SKM-1 treated with dmso at 0.1 percent for 144 hours (cell line): ENCODE results near the gene RFX3.

Experiments used
- DNase-seq: peaks from one replicate; lab custom pipeline; 2025; ENCODE audit not compliant: unreplicated experiment; lab: John Stamatoyannopoulos, UW

Gene RFX3

GRCh38 chr9:3436629-3437420 lies 89.0 kb downstream of the RFX3 start:
- no peak for DNase-seq

- no peak for DNase-seq
Observed at GRCh38 chr9:3435732-3436131, 90.1 kb downstream of the RFX3 start.

GRCh38 chr9:3434594-3434993 lies 91.2 kb downstream of the RFX3 start:
- DNase-seq, result peak; percentile 69

GRCh38 chr9:3433754-3434153 lies 92.0 kb downstream of the RFX3 start:
- no peak for DNase-seq

- DNase-seq, result no peak
Observed at GRCh38 chr9:3433066-3433465, 92.7 kb downstream of the RFX3 start.

GRCh38 chr9:3431890-3432289 lies 93.9 kb downstream of the RFX3 start:
- DNase-seq, result no peak

- no peak for DNase-seq
Observed at GRCh38 chr9:3419893-3420292, 105.9 kb downstream of the RFX3 start.

GRCh38 chr9:3415906-3416305 lies 109.9 kb downstream of the RFX3 start:
- DNase-seq, result no peak

- DNase-seq, result no peak
Observed at GRCh38 chr9:3413984-3414383, 111.8 kb downstream of the RFX3 start.

- DNase-seq, result no peak
Observed at GRCh38 chr9:3410461-3410860, 115.3 kb downstream of the RFX3 start.

GRCh38 chr9:3409453-3409852 lies 116.3 kb downstream of the RFX3 start:
- no peak for DNase-seq

GRCh38 chr9:3403315-3403714 lies 122.5 kb downstream of the RFX3 start:
- DNase-seq, result no peak

- DNase-seq, result no peak
Observed at GRCh38 chr9:3401221-3401954, 124.4 kb downstream of the RFX3 start.

GRCh38 chr9:3398232-3398648 lies 127.6 kb downstream of the RFX3 start:
- DNase-seq, result peak; percentile 83

GRCh38 chr9:3397766-3398165 lies 128.0 kb downstream of the RFX3 start:
- peak; percentile 14 for DNase-seq

GRCh38 chr9:3391414-3391813 lies 134.4 kb downstream of the RFX3 start:
- no peak for DNase-seq

- no peak for DNase-seq
Observed at GRCh38 chr9:3386753-3387152, 139.0 kb downstream of the RFX3 start.

GRCh38 chr9:3385871-3386270 lies 139.9 kb downstream of the RFX3 start:
- DNase-seq, result no peak

- no peak for DNase-seq
Observed at GRCh38 chr9:3371842-3372241, 154.0 kb downstream of the RFX3 start.

GRCh38 chr9:3370715-3371114 lies 155.1 kb downstream of the RFX3 start:
- DNase-seq, result no peak

GRCh38 chr9:3367185-3367584 lies 158.6 kb downstream of the RFX3 start:
- no peak for DNase-seq

- no peak for DNase-seq
Observed at GRCh38 chr9:3361689-3362392, 164.0 kb downstream of the RFX3 start.
